ENCODE results near the gene ANTXR1.

- no peak for TF ChIP-seq CTCF (conservative IDR thresholded peaks at IDR 0.05; ENCODE audit: low read length)
- TF ChIP-seq EZH2phosphoT487 (IDR thresholded peaks at IDR 0.05; ENCODE audit: borderline replicate concordance) = no peak
Measured at GRCh38 chr2:68969736-68970490, 43.1 kb upstream of the ANTXR1 start.
